Muscle layer of duodenum (tissue), 2 donors: ENCODE measurements around the gene CUL9.

Experiments used
- H3K27ac ChIP-seq: one replicate; pipeline ENCODE4 v1.7.0; 2013; ENCODE audit warnings: mild to moderate bottlenecking, low read length
- H3K27me3 ChIP-seq: one replicate; pipeline ENCODE4 v1.7.0; 2013; ENCODE audit warnings: low read depth, mild to moderate bottlenecking, control low read depth, low read length
- H3K36me3 ChIP-seq, 2 donors: one replicate each; pipeline ENCODE4 v1.7.0; 2013; ENCODE audit warnings: low read length in 2 of 2, control low read depth in 1 of 2, mild to moderate bottlenecking in 1 of 2; ENCODE audit not compliant: insufficient read depth in 2 of 2, control insufficient read depth in 1 of 2
- H3K4me1 ChIP-seq, 2 donors: one replicate each; pipeline ENCODE4 v1.7.0; 2013; ENCODE audit warnings: low read length in 2 of 2, mild to moderate bottlenecking in 2 of 2, control low read depth in 1 of 2, moderate library complexity in 1 of 2; ENCODE audit not compliant: insufficient read depth in 2 of 2, control insufficient read depth in 1 of 2
- H3K4me3 ChIP-seq, 2 donors: one replicate each; pipeline ENCODE4 v1.7.0; 2013; ENCODE audit warnings: low read length in 2 of 2, low read depth in 1 of 2, mild to moderate bottlenecking in 1 of 2
- H3K9me3 ChIP-seq, 2 donors: one replicate each; pipeline ENCODE4 v1.7.0; 2013; ENCODE audit warnings: low read length in 2 of 2, control low read depth in 1 of 2, mild to moderate bottlenecking in 1 of 2; ENCODE audit not compliant: control insufficient read depth in 1 of 2
- donor health status: healthy.

The CUL9 gene

DNA sequence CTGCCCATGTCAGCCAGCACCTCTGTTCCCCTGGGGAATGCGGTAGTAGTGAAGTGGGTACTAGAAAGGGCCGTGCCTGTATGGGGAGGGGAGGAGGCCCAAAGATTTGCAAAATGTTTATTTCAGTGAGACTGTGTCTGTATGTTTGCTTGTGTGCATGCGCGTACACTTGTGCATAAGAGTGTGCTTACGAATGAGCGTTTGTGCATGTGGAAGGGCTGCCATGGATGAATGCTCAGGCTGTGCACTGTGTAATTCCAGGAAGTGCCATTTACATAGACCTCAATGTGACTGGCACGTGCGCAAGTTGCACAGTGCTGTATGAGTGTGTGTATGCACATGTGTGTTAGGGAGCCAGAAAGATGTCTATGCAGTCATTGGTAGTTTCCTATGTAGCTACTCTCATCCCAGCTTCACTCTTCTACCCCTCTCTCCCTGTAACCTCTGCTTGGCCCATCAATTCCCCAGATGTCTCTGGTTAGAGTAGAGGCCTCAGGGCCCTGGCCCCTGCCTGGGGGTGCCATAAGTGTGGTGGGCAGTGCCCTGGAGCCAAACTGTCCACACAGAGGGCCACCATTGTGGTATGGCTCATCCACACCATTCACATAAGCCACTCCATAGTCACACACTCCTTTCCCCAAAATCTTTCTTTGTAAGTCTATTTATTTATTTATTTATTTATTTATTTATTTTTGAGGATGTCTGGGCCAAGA lies 89.3 kb downstream of the CUL9 start:
- H3K9me3 ChIP-seq = no peaks in the 10 kb centered on the region
- no peak overlapping the region for H3K4me3 ChIP-seq
- H3K27ac ChIP-seq = no peak overlapping the region
- peaks cover 15 to 22% of the 10 kb centered on the region in 2 donors for H3K4me1 ChIP-seq
- H3K36me3 ChIP-seq = no peaks in the 10 kb centered on the region
- peaks cover 5% of the 10 kb centered on the region for H3K27me3 ChIP-seq

DNA sequence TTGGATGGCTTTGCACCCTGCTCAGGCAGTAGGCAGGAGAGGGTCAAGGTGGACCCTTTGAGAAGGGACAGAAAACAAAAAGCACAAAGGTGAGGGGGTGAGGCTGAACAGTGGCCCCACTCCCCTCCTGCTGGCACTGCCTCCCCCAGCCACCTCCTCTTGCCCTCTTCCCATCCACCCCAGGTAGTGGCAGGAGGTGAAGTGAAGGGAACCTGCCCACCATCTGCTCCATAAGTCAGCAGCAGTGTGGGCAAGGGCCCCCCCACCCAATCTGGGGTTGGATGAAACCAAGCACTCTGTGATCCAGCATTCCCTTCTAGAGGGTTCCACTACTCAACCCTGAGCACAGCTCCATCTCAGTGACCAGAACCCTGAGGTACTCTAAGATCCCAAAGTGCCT lies 89.9 kb downstream of the CUL9 start:
- Histone ChIP-seq H3K9me3 (no peaks in the 10 kb centered on the region), H3K27me3 (peaks cover 7% of the 10 kb centered on the region), H3K27ac (no peak overlapping the region), H3K4me1 (peaks cover 15 to 22% of the 10 kb centered on the region in 2 donors), H3K36me3 (no peaks in the 10 kb centered on the region), H3K4me3 (no peak overlapping the region)

DNA sequence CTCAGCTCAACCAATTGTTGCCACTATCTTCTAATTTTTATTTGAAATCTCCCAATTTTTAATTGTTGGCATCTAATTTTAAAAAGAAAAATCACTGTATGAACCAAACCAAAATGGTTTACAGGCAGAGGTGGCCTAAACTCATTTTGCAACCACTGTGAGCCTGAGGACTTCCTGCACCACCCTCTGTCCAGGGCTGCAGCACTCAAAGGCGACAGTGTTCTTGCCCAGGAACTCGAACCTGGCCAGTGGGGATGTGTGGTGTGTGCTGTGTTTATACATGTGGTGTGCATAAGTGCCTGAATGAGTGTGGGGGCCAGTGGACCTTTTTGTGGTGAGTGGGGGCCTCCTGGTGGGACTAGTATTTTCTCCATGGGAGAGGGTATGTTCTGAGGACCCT lies 91.7 kb downstream of the CUL9 start:
- no peaks in the 10 kb centered on the region for H3K36me3 ChIP-seq
- no peak overlapping the region for H3K27ac ChIP-seq
- H3K4me3 ChIP-seq = no peak overlapping the region
- H3K27me3 ChIP-seq = peaks cover 7% of the 10 kb centered on the region
- no peaks in the 10 kb centered on the region for H3K9me3 ChIP-seq
- peaks cover 6 to 26% of the 10 kb centered on the region in 2 donors for H3K4me1 ChIP-seq
